ENCODE data around the gene MCUB. TPM values are rescaled to one million over a fixed set of nuclear protein-coding genes. Genes with fewer than 3 reads are reported as not detected.

Gene MCUB
- total RNA-seq, 1 experiment from 2014 or later, result 14.8 TPM

- H3K27ac Mint-ChIP-seq, result peak within 1 kb of the TSS; percentile 96 to 98 (median 97)
- H3K4me1 Mint-ChIP-seq, result peaks cover 18 to 23% of the 10 kb centered on the region in 2 experiments
- peak within 1 kb of the TSS; percentile 83 for H4K5ac ChIP-seq (ENCODE audit: insufficient read length, low read depth, low read length)
- H3K4me2 ChIP-seq (ENCODE audit: insufficient read depth, insufficient read length, low read length), result peak within 1 kb of the TSS; percentile 78
- H3K56ac ChIP-seq (ENCODE audit: insufficient read length, low read depth, low read length), result no peak within 1 kb of the TSS
- H2BK20ac ChIP-seq (ENCODE audit: low read depth, low read length, poor library complexity, severe bottlenecking), result no peak within 1 kb of the TSS
- H3K9me3 ChIP-seq (ENCODE audit: control insufficient read depth, low read depth, low read length), result no peaks in the 10 kb centered on the region
- H3K18ac ChIP-seq (ENCODE audit: insufficient read length, low read depth, low read length), result peak within 1 kb of the TSS; percentile 95
- H3K23me2 ChIP-seq (ENCODE audit: insufficient read length, low read depth, low read length, poor library complexity, severe bottlenecking), result peaks cover 15% of the 10 kb centered on the region
- no peaks in the 10 kb centered on the region; the same call in 1 of the 2 replicates for H3K27me3 Mint-ChIP-seq (ENCODE audit: low read depth)
- peak; percentile 90 for DNase-seq
- H4K20me1 ChIP-seq (ENCODE audit: control insufficient read depth, insufficient read depth, insufficient read length), result no peaks in the 10 kb centered on the region
- peak within 1 kb of the TSS; percentile 89 to 91 for H3K4me3 Mint-ChIP-seq
- WGBS (ENCODE audit: extremely low coverage, insufficient read length, low lambda C conversion rate), result no CpG with 5 or more reads among the region's 72 CpGs
- no peak within 1 kb of the TSS for H2BK15ac ChIP-seq (ENCODE audit: low read depth, low read length)
- H2BK5ac ChIP-seq (ENCODE audit: insufficient read length, low read length), result no peak within 1 kb of the TSS
- H3K27ac ChIP-seq (ENCODE audit: insufficient read length, low read depth, low read length), result no peak within 1 kb of the TSS
- H3K9ac ChIP-seq (ENCODE audit: extremely low read depth, insufficient read length, low read length), result peak within 1 kb of the TSS; percentile 99
- no peaks in the 10 kb centered on the region for H3K79me1 ChIP-seq (ENCODE audit: insufficient read depth, low read depth, low read length, poor library complexity, severe bottlenecking)
- peak within 1 kb of the TSS; percentile 41 for H3T11ph ChIP-seq (ENCODE audit: low read length)
- peaks cover 3 to 7% (median 5%) of the 10 kb centered on the region in 3 experiments; a peak in 4 of 7 replicates for H3K36me3 Mint-ChIP-seq (ENCODE audit: insufficient read depth in 1 of 3, low read depth in 3 of 3)
- H3K14ac ChIP-seq (ENCODE audit: insufficient read depth, low read length), result peak within 1 kb of the TSS; percentile 59
- no peak within 1 kb of the TSS for H2AK5ac ChIP-seq (ENCODE audit: insufficient read length, low read length)
- 0 out of 5 replicates have a peak, but pooled peaks cover 0 to 2% of the 10 kb centered on the region in 2 experiments for H3K9me3 Mint-ChIP-seq
- TF ChIP-seq CTCF (conservative IDR thresholded peaks at IDR 0.05), result peak; percentile 82
- peak within 1 kb of the TSS; percentile 88 for H2AFZ ChIP-seq (ENCODE audit: low read length)
- no peak within 1 kb of the TSS for H4K8ac ChIP-seq (replicated peaks; ENCODE audit: insufficient read length, low read depth, low read length)
- H4K91ac ChIP-seq (ENCODE audit: insufficient read length, low read depth, low read length), result peak within 1 kb of the TSS; percentile 52
- H3K27me3 ChIP-seq (ENCODE audit: insufficient read depth, low read length), result no peaks in the 10 kb centered on the region
- H2BK12ac ChIP-seq (ENCODE audit: insufficient read length, low read depth, low read length), result no peak within 1 kb of the TSS
- peak within 1 kb of the TSS; percentile 70 for H2BK120ac ChIP-seq (ENCODE audit: low read depth, low read length, poor library complexity, severe bottlenecking)
- no peaks in the 10 kb centered on the region for H3K79me2 ChIP-seq (ENCODE audit: insufficient read depth, low read length)
- no peaks in the 10 kb centered on the region; the same call in 1 of the 2 replicates for H3K4me1 ChIP-seq (ENCODE audit: insufficient read depth, low read length)
- H3K23ac ChIP-seq (ENCODE audit: insufficient read length, low read depth, low read length), result no peak within 1 kb of the TSS
- H3K4ac ChIP-seq (ENCODE audit: low read depth, low read length), result peak within 1 kb of the TSS; percentile 80
Observed at GRCh38 chr4:109702950-109703663, 143.1 kb downstream of the MCUB start, which contains the start of gene CASP6. CASP6 (minus strand) TSS chr4:109703445; CDS start chr4:109703395, 50 bp downstream.

Data from H9 (cell line).